Peyer's patch (tissue), 4 donors: ENCODE data around the gene ULBP2. TPM values are rescaled to one million over a fixed set of nuclear protein-coding genes. Genes with fewer than 3 reads are reported as not detected.
"Not testable (repeated sequence)": the region's sequence is repeated elsewhere in the genome, so short reads cannot be mapped to it uniquely, and the experiment has no call there.

Source experiments
- DNase-seq, 3 donors: peaks; one replicate each; pipeline ENCODE4 v3.0.0-alpha.2; 2017 to 2019
- H3K27ac ChIP-seq, 4 donors: fragments of 200-600 bp; sonication (generic); one replicate each; pipeline ENCODE4 v1.5.1; 2016 to 2019
- H3K27me3 ChIP-seq, 2 donors: fragments of 200-600 bp; sonication (generic); one replicate each; pipeline ENCODE4 v1.5.1; 2019
- H3K36me3 ChIP-seq, 3 donors: fragments of 200-600 bp; sonication (generic); one replicate each; pipeline ENCODE4 v1.5.1; 2016 to 2019
- H3K4me1 ChIP-seq, 4 donors: fragments of 200-600 bp; sonication (generic); one replicate each; pipeline ENCODE4 v1.5.1; 2016 to 2019
- H3K4me3 ChIP-seq, 4 donors: fragments of 200-600 bp; sonication (generic); 1 replicate in 3 of 4; 2 replicates in 1 of 4; pipeline ENCODE4 v1.5.1; 2016 to 2019; ENCODE audit warnings: mild to moderate bottlenecking in 1 of 4
- H3K9me3 ChIP-seq, 4 donors: fragments of 200-600 bp; sonication (generic); one replicate each; pipeline ENCODE4 v1.5.1; 2016 to 2019; ENCODE audit warnings: mild to moderate bottlenecking in 1 of 4
- CTCF ChIP-seq, 6 experiments: fragments of 450-650 bp in 4 of 6; fragments of 200-600 bp in 2 of 6; sonication (generic) in 1 of 6; IDR thresholded peaks; one replicate each; pipeline ENCODE4 v1.5.1; 2017 to 2019; ENCODE audit warnings: antibody characterized with exemption in 6 of 6, mild to moderate bottlenecking in 3 of 6, moderate library complexity in 1 of 6
- POLR2A ChIP-seq, 2 donors: fragments of 450-650 bp; IDR thresholded peaks; one replicate each; pipeline ENCODE4 v1.5.1; 2017; ENCODE audit warnings: antibody characterized with exemption in 2 of 2, mild to moderate bottlenecking in 2 of 2, moderate library complexity in 2 of 2
- total RNA-seq, 4 donors: library from RNA; depleted of rRNA; stranded (reverse); fragments of >200 nt; gene quantifications; one replicate each; pipeline ENCODE4 v1.1.0, GENCODE V29; 2016

The ULBP2 gene
- total RNA-seq, 4 donors from 2014 or later, result not detected

- no peak overlapping the region for H3K4me3 ChIP-seq
- no peaks in the 10 kb centered on the region for H3K36me3 ChIP-seq
- no peaks in the 10 kb centered on the region for H3K27me3 ChIP-seq
- no peaks in the 10 kb centered on the region for H3K4me1 ChIP-seq
- no peak overlapping the region for H3K27ac ChIP-seq
- no peak for DNase-seq
- no peaks in the 10 kb centered on the region for H3K9me3 ChIP-seq
- TF ChIP-seq POLR2A (IDR thresholded peaks at IDR 0.05), result no peak
- TF ChIP-seq CTCF (IDR thresholded peaks at IDR 0.05), result no peak
Measured at GRCh38 chr6:149948011-149948410, 6.2 kb downstream of the ULBP2 start.

GRCh38 chr6:149948616-149949015 lies 6.8 kb downstream of the ULBP2 start:
- TF ChIP-seq CTCF (IDR thresholded peaks at IDR 0.05), result no peak
- TF ChIP-seq POLR2A (IDR thresholded peaks at IDR 0.05), result no peak
- Histone ChIP-seq H3K4me3 (no peak overlapping the region), H3K36me3 (no peaks in the 10 kb centered on the region), H3K27me3 (peaks cover 0 to 3% of the 10 kb centered on the region in 2 donors), H3K27ac (no peak overlapping the region), H3K4me1 (no peaks in the 10 kb centered on the region), H3K9me3 (no peaks in the 10 kb centered on the region)
- no peak for DNase-seq

- Histone ChIP-seq H3K4me1 (peaks cover 0 to 7% (median 0%) of the 10 kb centered on the region in 4 donors), H3K27me3 (peaks cover 0 to 13% of the 10 kb centered on the region in 2 donors), H3K27ac (no peak overlapping the region), H3K9me3 (no peaks in the 10 kb centered on the region), H3K4me3 (no peak overlapping the region), H3K36me3 (no peaks in the 10 kb centered on the region)
- no peak for TF ChIP-seq POLR2A (IDR thresholded peaks at IDR 0.05)
- TF ChIP-seq CTCF (IDR thresholded peaks at IDR 0.05), result no peak
- DNase-seq, result peak in 1 of 3 donors; percentile 58
Measured at GRCh38 chr6:149950423-149950822, 8.6 kb downstream of the ULBP2 start.

GRCh38 chr6:149951096-149951495 lies 9.3 kb downstream of the ULBP2 start:
- no peak for TF ChIP-seq POLR2A (IDR thresholded peaks at IDR 0.05)
- no peak for TF ChIP-seq CTCF (IDR thresholded peaks at IDR 0.05)
- Histone ChIP-seq H3K36me3 (no peaks in the 10 kb centered on the region), H3K9me3 (no peaks in the 10 kb centered on the region), H3K4me1 (peaks cover 0 to 7% (median 0%) of the 10 kb centered on the region in 4 donors), H3K27me3 (peaks cover 0 to 20% of the 10 kb centered on the region in 2 donors), H3K27ac (no peak overlapping the region), H3K4me3 (no peak overlapping the region)
- no peak for DNase-seq

GRCh38 chr6:149951626-149952025 lies 9.8 kb downstream of the ULBP2 start:
- Histone ChIP-seq H3K4me1 (peaks cover 0 to 7% (median 0%) of the 10 kb centered on the region in 4 donors), H3K4me3 (no peak overlapping the region), H3K9me3 (no peaks in the 10 kb centered on the region), H3K27me3 (peaks cover 0 to 23% of the 10 kb centered on the region in 2 donors), H3K27ac (no peak overlapping the region), H3K36me3 (no peaks in the 10 kb centered on the region)
- DNase-seq, result no peak
- TF ChIP-seq POLR2A (IDR thresholded peaks at IDR 0.05) (no peak), CTCF (IDR thresholded peaks at IDR 0.05) (no peak)

GRCh38 chr6:149953390-149953789 lies 11.6 kb downstream of the ULBP2 start:
- not testable (repeated sequence) for H3K36me3 ChIP-seq, H3K4me3 ChIP-seq, DNase-seq, H3K4me1 ChIP-seq, H3K27ac ChIP-seq, H3K9me3 ChIP-seq
- H3K27me3 ChIP-seq, result peaks cover 0 to 23% of the 10 kb centered on the region in 2 donors

GRCh38 chr6:149953934-149954327 lies 12.1 kb downstream of the ULBP2 start:
- H3K27me3 ChIP-seq, result peaks cover 0 to 23% of the 10 kb centered on the region in 2 donors
- H3K9me3 ChIP-seq, H3K4me3 ChIP-seq, H3K36me3 ChIP-seq, H3K4me1 ChIP-seq, DNase-seq, H3K27ac ChIP-seq: not testable (repeated sequence)

- H3K4me3 ChIP-seq, H3K36me3 ChIP-seq, DNase-seq, H3K9me3 ChIP-seq, H3K4me1 ChIP-seq, H3K27ac ChIP-seq: not testable (repeated sequence)
- H3K27me3 ChIP-seq, result peaks cover 0 to 23% of the 10 kb centered on the region in 2 donors
Measured at GRCh38 chr6:149954328-149954983, 12.6 kb downstream of the ULBP2 start.

GRCh38 chr6:149954984-149955653 lies 13.3 kb downstream of the ULBP2 start:
- H3K36me3 ChIP-seq, H3K4me3 ChIP-seq, H3K4me1 ChIP-seq, H3K9me3 ChIP-seq, H3K27ac ChIP-seq, DNase-seq: not testable (repeated sequence)
- peaks cover 0 to 23% of the 10 kb centered on the region in 2 donors for H3K27me3 ChIP-seq
